HG03378 (cell line): ENCODE results near the gene TMC1.
"Not testable (repeated sequence)": the region's sequence is repeated elsewhere in the genome, so short reads cannot be mapped to it uniquely, and the experiment has no call there.

ENCODE experiments used
- ATAC-seq: cut with Tn5 transposase; IDR thresholded peaks from one replicate; pipeline ENCODE4 v1.9.1; 2021; ENCODE audit warnings: mild to moderate bottlenecking, moderate library complexity; ENCODE audit not compliant: unreplicated experiment

Gene TMC1

DNA sequence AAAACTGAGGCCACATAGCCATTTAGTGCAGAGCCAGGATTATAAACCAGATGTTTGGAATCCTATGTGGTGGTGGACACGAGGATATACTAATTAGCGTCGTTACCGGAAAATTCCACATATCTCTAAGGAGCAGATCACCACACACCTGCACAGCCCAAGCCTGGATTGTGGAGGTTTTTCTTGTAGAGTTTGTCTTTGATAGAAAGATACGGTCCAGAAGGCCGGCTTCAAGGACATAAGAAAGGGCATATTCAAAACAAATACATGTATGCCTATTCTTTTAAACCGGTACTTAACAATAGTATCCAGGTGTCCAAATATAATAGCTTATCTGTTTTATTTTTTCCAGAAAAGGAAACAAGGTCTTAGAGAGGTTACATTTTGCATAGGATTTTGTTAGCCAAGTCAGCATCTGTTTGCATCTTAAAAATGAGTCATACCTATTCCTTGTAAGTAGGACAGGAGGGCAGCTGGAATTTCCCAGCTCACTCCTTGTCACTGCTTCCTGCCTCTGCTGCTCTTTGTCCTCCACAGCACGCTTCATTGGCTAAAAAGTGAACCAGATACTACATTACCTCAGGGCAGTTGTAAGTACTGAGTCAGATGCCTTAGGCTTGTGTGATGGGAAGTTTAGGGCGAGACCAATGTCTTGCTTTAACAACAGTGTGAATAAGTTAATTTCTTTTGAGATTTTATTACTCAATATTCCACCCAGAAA is 3.6 kb downstream of the TMC1 start:
- peak; percentile 57 for ATAC-seq

DNA sequence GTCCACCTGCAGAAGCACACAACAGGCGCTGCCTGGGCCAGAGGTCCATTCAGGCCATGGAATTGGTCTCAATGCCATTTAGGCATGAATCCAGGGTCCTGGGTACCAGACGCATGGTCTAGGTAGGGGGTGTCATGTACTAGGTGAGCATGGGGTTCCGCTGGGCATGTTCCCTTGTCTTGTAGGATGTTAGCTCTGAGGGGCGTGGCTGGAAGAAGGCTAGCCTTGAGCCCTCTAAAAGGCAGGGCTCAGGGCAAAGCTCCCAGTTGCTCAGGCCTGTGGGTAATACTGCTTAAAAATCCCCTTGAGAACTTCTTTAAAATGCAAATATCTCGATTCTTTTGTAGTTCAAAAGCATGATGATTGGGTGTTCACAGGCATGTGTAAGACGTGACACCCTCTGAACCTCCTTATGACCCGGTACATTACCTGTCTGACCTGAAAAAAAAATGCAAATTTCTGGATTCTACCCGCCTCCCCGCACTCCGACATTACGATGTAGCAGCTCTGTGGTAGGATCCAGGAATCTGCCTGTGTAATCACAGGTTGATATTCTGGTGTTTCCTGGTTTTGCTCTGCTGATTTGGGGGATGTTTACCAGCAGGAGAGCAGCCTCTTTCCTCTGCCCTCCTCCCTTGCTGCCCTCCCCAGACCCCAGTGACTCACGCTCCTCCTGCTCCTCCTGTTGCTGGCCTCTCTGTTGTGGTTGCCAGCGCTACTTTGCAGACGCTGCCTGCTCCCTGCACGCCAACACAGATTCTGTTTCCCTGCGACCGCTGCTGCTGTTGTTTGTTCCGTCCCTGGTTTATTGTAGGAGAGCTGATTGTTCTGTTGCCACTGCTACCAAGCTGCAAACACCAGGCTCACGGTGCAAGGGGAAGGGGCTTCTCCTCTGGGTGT is 5.7 kb downstream of the TMC1 start:
- ATAC-seq = peak; percentile 75

DNA sequence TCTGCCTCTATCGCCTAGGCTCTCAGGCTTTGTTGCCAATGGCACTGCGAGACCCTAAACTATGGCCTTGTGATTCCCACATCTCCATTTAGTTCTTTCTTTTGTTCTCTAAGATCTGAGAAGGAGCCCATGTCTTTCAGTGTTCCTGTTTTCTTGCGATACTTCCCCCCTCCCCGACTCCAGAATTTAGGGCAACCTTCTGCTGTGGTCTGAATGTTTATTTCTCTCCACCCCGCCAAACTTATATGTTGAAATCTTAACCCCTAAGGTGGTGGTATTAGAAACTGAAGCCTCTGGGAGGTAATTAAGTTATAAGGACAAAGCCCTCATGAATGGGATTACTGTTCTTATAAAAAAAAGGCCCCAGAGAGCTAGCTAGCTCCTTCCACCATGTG is 6.4 kb downstream of the TMC1 start:
- no peak for ATAC-seq

DNA sequence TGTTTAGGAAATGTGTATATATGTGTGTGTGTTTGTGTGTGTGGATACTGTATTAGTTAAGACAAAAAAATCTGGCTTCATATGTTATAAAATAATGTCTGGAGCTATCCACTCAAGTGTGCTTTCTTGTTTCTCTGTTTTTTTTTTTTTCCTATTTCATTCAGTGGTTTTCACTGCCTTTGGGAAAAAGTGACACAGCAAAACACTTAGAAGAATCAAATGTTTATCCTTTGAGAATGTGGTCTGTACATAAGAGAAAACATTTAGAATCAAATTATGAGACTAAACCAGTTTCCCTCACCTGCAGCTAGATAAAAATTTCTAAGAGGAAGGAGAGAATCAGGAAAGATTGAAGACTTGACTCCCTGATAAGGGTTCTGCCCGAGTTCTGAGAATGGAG is 8.1 kb downstream of the TMC1 start:
- ATAC-seq = no peak

- ATAC-seq = no peak
Measured at GRCh38 chr9:72533322-72533721, 11.9 kb downstream of the TMC1 start.

DNA sequence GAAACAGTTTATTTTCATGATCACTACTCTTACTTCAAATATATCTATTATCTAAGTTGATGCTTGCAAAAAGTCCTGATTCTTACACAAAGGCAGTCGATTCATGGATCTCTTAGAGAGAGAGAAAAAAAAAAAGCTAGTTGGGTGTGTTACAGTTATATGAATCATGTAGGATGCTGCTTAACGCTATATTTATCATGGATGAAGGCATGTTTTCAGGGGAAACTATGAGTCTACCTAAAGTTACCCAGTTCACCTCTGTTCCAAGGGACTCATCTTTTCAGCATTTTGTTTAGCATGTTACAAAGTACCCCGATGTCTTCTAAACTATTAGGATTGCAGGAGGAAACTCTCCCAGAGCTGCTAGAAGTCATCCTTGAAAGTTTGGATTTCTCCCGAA is 13.5 kb downstream of the TMC1 start:
- no peak for ATAC-seq

GRCh38 chr9:72537011-72537545 is 15.7 kb downstream of the TMC1 start:
- ATAC-seq = no peak

GRCh38 chr9:72537671-72538070 is 16.3 kb downstream of the TMC1 start:
- no peak for ATAC-seq

GRCh38 chr9:72538921-72539702 is 17.7 kb downstream of the TMC1 start:
- ATAC-seq = no peak

- no peak for ATAC-seq
Measured at GRCh38 chr9:72539824-72540347, 18.5 kb downstream of the TMC1 start.

- ATAC-seq = no peak
Measured at GRCh38 chr9:72540348-72540873, 19.0 kb downstream of the TMC1 start.

- not testable (repeated sequence) for ATAC-seq
Measured at GRCh38 chr9:72542537-72542833, 21.1 kb downstream of the TMC1 start.

DNA sequence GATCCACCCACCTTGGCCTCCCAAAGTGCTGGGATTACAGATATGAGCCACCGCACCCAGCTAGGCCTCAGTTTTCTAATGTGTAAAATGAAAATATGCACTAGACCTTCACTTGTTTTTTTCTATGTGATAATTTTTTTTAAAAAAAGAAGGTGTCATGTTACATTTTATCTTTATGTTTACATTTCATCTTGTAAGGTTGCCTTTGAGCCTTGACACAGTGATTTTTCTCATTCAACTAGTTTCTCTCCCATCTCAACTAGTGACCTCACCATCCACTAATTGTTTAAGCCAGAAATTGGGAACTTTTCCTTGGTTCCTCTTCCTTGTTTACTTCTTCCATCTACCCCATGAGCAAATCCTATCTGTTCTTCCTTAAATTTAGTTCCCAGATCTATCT is 21.5 kb downstream of the TMC1 start:
- no peak for ATAC-seq

DNA sequence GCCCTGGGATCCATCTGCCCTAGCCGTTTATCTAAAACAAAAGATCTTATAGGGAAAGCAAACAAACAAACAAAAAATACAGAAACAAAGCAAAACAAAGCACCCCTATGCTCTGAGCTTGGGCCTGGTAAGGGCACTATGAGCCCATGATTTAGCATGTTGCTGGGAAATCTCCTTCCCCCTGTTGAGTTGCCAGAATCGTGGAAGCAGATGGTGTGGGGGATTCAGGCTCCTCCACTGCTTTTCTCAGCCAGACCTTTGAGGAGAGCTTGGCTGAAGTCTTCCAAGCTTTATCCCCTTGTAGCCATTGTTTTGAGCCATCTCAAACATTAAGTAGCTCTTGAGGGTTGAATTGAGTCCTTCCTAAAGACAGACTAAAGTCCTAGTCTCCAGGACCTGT is 29.9 kb downstream of the TMC1 start:
- no peak for ATAC-seq

DNA sequence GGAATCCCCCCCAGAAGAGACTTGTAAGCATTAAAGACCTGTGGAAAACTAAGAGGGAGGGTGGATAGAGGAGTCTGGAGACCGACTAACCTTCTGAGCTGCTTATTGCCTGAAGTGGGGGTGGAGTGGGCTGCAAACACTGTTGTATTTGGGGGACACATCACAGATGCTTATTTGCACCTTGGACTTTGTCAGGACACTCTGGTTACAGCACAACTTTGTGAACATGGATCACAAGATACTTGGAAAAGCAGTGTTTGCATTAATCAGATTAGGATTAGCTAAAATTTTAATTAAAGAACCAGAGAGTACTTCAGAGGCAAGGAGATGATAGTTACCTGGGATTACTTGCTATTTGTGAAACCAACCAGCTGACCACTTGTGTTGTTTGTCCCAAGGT is 30.9 kb downstream of the TMC1 start:
- ATAC-seq = no peak

DNA sequence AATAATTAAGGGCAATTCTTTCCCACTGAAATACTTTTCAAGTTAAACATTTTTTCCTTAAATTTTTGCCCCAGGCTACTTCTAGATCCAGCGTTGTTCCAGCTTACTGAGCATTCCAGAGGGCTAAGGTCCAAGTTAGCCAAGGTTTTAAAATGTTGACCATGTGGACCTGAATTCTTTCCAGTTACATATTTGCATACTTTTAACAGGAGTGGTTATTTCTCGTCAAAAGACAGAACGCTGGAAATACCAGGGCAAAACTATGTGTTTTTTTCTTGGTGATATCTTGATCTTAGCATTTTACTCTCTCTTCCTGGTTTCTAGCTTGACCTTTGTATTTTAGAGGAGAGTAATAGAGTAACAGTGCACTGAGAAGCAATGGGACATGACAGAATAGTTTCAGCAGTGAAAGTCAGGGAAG is 32.8 kb downstream of the TMC1 start:
- no peak for ATAC-seq

DNA sequence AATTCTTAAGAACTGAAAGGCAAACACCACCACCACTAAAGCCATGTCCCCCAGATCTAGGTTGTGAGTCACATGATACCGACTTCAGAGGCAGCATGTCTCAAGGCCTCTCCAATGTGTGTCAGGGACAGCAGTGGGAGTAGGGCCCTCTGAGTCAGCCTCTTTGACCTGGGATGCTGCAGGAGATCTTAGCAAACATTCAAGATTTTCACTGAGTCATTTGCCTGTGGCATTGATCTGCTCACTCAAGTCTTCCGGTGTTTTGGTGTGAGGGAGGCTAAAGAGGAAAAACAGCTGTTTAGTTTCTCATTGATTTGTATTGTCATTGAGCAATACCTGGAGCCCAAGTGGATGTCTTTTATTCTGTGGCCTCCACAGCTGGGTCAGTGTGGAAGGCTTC is 36.1 kb downstream of the TMC1 start:
- ATAC-seq = no peak

GRCh38 chr9:72560086-72560485 is 38.7 kb downstream of the TMC1 start:
- no peak for ATAC-seq

GRCh38 chr9:72563806-72564205 is 42.4 kb downstream of the TMC1 start:
- no peak for ATAC-seq

DNA sequence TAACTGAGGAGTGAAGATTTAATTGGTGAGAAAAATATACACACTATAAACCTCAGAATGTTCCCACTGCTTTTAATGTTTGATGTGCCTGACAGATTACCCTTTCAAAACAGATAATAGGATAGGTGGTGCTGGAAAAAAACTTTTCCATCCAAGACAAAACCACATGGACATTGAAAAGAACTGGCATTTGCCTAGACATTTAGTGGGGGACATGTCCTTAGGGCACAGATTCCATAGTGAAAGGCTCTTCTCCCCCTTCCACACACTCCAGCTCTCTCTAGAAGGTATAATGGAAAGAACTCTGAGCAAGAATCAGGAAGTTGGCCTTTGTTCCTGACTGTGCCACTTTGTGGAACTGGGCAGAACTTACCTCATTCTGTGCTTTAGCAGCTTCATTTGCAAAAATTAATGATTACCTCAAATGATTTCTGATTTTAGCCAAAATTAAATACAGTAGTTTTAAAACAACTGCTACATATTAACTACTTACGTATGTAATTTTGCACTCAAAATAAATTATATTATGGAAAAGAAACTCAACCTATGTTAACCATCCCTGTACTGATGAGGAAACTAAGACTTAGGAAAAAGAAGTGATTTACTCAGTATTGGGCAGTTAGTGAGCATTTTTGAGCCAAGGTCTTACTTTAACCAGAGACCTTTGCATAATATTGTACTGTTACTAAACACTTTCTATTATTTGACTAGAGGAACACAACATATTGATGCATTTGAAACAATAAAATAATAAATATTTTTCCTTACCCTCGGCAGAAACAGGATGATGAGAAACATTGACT is 43.3 kb downstream of the TMC1 start:
- no peak for ATAC-seq
